A673 (cell line): ENCODE data around the gene ATP9A. TPM values are rescaled to one million over a fixed set of nuclear protein-coding genes. Genes with fewer than 3 reads are reported as not detected.

Experiments used
- BruUV-seq: library from RNA; stranded (reverse); fragments of 400-500 nt; replicated peaks from 2 replicates; lab custom pipeline; 2021; lab: Mats Ljungman, UMichigan
- CTCF ChIA-PET: fragments of 300-600 bp; sonication (Branson Sonifier 250); formaldehyde crosslinking; loops from one replicate; lab custom pipeline; 2022; ENCODE audit warnings: antibody characterized with exemption; lab: Charles Lee
- POLR2A ChIA-PET: fragments of 300-600 bp; sonication (Branson Sonifier 250); formaldehyde crosslinking; loops from one replicate; lab custom pipeline; 2022; ENCODE audit warnings: antibody characterized with exemption; ENCODE audit not compliant: low non-redundant PET; lab: Charles Lee
- DNase-seq: peaks from one replicate; pipeline ENCODE4 v3.0.0-alpha.2; 2015; ENCODE audit warnings: low spot score
- H3K27ac ChIP-seq: fragments of 200-600 bp; sonication (generic); 2 replicates; pipeline ENCODE4 v1.5.1; 2016; ENCODE audit warnings: mixed run types, low read depth, mild to moderate bottlenecking, mixed read lengths, antibody characterized with exemption, low read length; ENCODE audit not compliant: poor library complexity, severe bottlenecking
- H3K27me3 ChIP-seq: fragments of 200-600 bp; sonication (generic); replicated peaks from 2 replicates; pipeline ENCODE4 v1.6.1; 2017; ENCODE audit warnings: mixed run types, low read depth, mild to moderate bottlenecking, mixed read lengths, antibody characterized with exemption, low read length; ENCODE audit not compliant: insufficient read depth, poor library complexity
- H3K36me3 ChIP-seq: fragments of 200-600 bp; sonication (generic); 2 replicates; pipeline ENCODE4 v1.6.1; 2016; ENCODE audit warnings: mixed run types, mild to moderate bottlenecking, mixed read lengths, antibody characterized with exemption, low read length; ENCODE audit not compliant: insufficient read depth, poor library complexity, severe bottlenecking
- H3K4me1 ChIP-seq: fragments of 200-600 bp; sonication (generic); 2 replicates; pipeline ENCODE4 v1.6.1; 2017; ENCODE audit warnings: mixed run types, mild to moderate bottlenecking, mixed read lengths, antibody characterized with exemption, low read length; ENCODE audit not compliant: insufficient read depth, poor library complexity, severe bottlenecking
- H3K4me3 ChIP-seq: fragments of 200-600 bp; sonication (generic); 2 replicates; pipeline ENCODE4 v1.5.1; 2016; ENCODE audit warnings: low read depth, mixed run types, mild to moderate bottlenecking, mixed read lengths, low read length; ENCODE audit not compliant: poor library complexity, severe bottlenecking
- H3K9me3 ChIP-seq: fragments of 200-600 bp; sonication (generic); 2 replicates; pipeline ENCODE4 v1.6.1; 2016; ENCODE audit warnings: mixed run types, low read depth, mild to moderate bottlenecking, mixed read lengths, antibody characterized with exemption, low read length; ENCODE audit not compliant: poor library complexity, severe bottlenecking
- EZH2 ChIP-seq: fragments of 200-600 bp; sonication (generic); IDR thresholded peaks from 2 replicates; pipeline ENCODE4 v1.6.1; 2017; ENCODE audit warnings: borderline replicate concordance, low read depth, mild to moderate bottlenecking, mixed read lengths, antibody characterized with exemption, low read length; ENCODE audit not compliant: poor library complexity, severe bottlenecking
- intact Hi-C: fragments of 100-400 bp; cut with micrococcal nuclease; formaldehyde crosslinking; loops from one replicate; pipeline ENCODE4 v1.10.0; 2022; ENCODE audit not compliant: unreplicated experiment
- total RNA-seq: library from RNA; stranded (reverse); gene quantifications from 2 replicates; pipeline ENCODE4 v1.2.3, GENCODE V29; 2021
- TF ChIP-seq, protein P1 (sequence below): fragments of 300-800, 200-600 bp; sonication (generic); conservative IDR thresholded peaks from 2 replicates; pipeline ENCODE4 v1.5.1; 2017; ENCODE audit warnings: low read depth, mild to moderate bottlenecking, antibody characterized with exemption, low read length, moderate library complexity, mixed read lengths

Gene ATP9A
- total RNA-seq, 1 experiment from 2014 or later = 31.2 TPM

DNA sequence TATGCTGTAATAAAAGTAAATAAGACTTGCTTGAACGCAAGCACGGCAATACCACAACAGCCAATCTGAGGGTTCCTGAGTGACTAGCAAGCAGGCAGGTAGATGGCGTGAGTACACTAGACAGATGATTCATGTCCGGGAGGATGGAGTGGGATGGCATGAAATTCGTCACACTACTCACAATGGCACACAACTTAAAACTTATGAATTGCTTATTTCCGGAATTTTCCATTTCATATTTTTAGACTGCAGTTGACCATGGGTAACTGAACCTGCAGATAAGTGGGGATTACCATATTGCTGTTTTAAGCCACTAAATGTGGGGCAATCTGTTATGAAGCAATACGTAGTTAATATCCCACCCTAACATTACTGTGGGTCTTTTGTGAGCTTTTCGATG lies 132.1 kb downstream of the ATP9A start:
- ChIA-PET POLR2A (interaction anchor here (0.5 kb wide), 1 partner anchor 16 kb away, joined by 5 read pairs; no protein-coding TSS in a partner anchor), CTCF (no interaction called here)
- H3K4me3 ChIP-seq = no peak overlapping the region
- H3K36me3 ChIP-seq = no peaks in the 10 kb centered on the region
- no peaks in the 10 kb centered on the region for H3K9me3 ChIP-seq
- H3K27ac ChIP-seq = peak overlapping the region; percentile 78
- intact Hi-C loops = loop anchor here (5.0 to 10.0 kb wide), 3 partner anchors 66 to 299 kb away; partner anchors contain the start of gene ATP9A
- peak; percentile 90 for DNase-seq
- H3K27me3 ChIP-seq = no peaks in the 10 kb centered on the region
- TF ChIP-seq EZH2 = no peak
- TF ChIP-seq, protein P1, sequence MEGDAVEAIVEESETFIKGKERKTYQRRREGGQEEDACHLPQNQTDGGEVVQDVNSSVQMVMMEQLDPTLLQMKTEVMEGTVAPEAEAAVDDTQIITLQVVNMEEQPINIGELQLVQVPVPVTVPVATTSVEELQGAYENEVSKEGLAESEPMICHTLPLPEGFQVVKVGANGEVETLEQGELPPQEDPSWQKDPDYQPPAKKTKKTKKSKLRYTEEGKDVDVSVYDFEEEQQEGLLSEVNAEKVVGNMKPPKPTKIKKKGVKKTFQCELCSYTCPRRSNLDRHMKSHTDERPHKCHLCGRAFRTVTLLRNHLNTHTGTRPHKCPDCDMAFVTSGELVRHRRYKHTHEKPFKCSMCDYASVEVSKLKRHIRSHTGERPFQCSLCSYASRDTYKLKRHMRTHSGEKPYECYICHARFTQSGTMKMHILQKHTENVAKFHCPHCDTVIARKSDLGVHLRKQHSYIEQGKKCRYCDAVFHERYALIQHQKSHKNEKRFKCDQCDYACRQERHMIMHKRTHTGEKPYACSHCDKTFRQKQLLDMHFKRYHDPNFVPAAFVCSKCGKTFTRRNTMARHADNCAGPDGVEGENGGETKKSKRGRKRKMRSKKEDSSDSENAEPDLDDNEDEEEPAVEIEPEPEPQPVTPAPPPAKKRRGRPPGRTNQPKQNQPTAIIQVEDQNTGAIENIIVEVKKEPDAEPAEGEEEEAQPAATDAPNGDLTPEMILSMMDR = peak; percentile 18; the same call in 1 of the 2 replicates
- no TSS peak for BruUV-seq
- peaks cover 66% of the 10 kb centered on the region for H3K4me1 ChIP-seq

DNA sequence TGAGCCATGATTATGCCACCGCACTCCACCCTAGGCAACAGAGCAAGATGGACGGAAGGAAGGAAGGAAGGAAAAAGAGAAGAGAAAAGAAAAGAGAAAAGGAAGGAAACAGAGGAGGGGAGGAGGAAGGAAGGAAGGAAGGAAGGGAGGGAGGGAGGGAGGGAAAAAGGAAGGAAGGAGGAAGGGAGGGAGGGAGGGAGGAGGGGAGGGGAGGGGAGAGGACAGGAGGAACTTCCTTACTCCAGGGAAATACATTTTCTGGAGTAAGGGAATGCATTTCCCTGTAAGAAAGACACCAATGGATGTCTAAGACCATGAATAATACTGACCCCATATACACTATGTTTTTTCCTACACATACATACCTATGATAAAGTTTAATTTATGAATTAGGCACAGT lies 132.5 kb downstream of the ATP9A start:
- intact Hi-C loops = loop anchor here (5.0 to 10.0 kb wide), 3 partner anchors 67 to 299 kb away; partner anchors contain the start of gene ATP9A
- no TSS peak for BruUV-seq
- ChIA-PET POLR2A (no interaction called here), CTCF (no interaction called here)
- H3K4me3 ChIP-seq = no peak overlapping the region
- TF ChIP-seq EZH2 = no peak
- TF ChIP-seq, protein P1 = no peak
- H3K36me3 ChIP-seq = no peaks in the 10 kb centered on the region
- peaks cover 69% of the 10 kb centered on the region for H3K4me1 ChIP-seq
- no peaks in the 10 kb centered on the region for H3K27me3 ChIP-seq
- H3K9me3 ChIP-seq = no peaks in the 10 kb centered on the region
- H3K27ac ChIP-seq = peak overlapping the region; percentile 85
- peak; percentile 59 for DNase-seq

DNA sequence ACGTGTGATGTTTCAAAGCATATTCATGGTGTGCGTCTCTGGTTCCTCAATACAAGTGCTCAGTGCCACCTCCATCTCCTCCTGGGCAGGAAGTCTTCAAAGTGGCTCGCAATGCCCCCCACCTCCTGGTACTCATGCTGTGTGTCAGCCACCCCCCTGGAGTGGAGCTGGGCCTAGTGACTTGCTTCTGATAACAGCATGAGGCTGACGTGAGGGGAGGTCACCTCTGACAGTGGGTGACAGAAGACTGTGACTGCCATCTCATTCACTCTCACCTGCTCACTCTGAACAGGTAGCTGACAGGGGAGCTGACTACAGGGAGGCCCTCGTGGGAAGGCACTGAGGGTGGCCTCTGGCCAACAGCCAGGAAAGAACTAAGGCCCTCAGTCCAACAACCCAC lies 133.3 kb downstream of the ATP9A start:
- H3K9me3 ChIP-seq = no peaks in the 10 kb centered on the region
- intact Hi-C loops = loop anchor here (5.0 to 10.0 kb wide), 3 partner anchors 67 to 300 kb away; partner anchors contain the start of gene ATP9A
- no peaks in the 10 kb centered on the region for H3K27me3 ChIP-seq
- ChIA-PET POLR2A (interaction anchor here (0.7 kb wide), 1 partner anchor 276 kb away, joined by 9 read pairs; no protein-coding TSS in a partner anchor), CTCF (no interaction called here)
- H3K36me3 ChIP-seq = no peaks in the 10 kb centered on the region
- DNase-seq = no peak
- peaks cover 72% of the 10 kb centered on the region for H3K4me1 ChIP-seq
- TF ChIP-seq, protein P1 = no peak
- no peak for TF ChIP-seq EZH2
- H3K4me3 ChIP-seq = no peak overlapping the region
- BruUV-seq = no TSS peak
- peak overlapping the region; percentile 85 for H3K27ac ChIP-seq
